Peyer's patch (tissue), 4 donors: ENCODE measurements around the gene MCOLN2.

Source experiments
- POLR2A ChIP-seq, 2 donors: fragments of 450-650 bp; IDR thresholded peaks; one replicate each; pipeline ENCODE4 v1.5.1; 2017; ENCODE audit warnings: antibody characterized with exemption in 2 of 2, mild to moderate bottlenecking in 2 of 2, moderate library complexity in 2 of 2
- TF ChIP-seq, protein P1 (sequence below), 6 experiments: fragments of 450-650 bp in 4 of 6; fragments of 200-600 bp in 2 of 6; sonication (generic) in 1 of 6; IDR thresholded peaks; one replicate each; pipeline ENCODE4 v1.5.1; 2017 to 2019; ENCODE audit warnings: antibody characterized with exemption in 6 of 6, mild to moderate bottlenecking in 3 of 6, moderate library complexity in 1 of 6

DNA sequence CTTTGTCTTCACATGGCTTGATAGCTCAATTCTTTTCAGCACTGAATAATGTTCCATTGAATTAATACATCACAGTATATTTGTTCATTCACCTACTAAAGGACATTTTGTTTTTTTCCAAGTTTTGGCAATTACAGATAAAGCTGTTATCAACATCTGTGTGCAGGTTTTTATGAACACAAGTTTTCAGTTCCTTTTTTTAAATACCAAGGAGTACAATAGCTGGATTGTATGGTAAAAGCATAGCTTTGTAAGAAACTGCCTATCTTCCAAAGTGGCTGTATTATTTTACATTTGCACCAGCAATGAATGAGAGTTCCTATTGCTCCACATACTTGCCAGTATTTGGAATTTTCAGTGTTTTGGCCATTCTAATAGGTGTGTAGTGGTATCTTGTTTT is 4.8 kb upstream of the MCOLN2 start:
- TF ChIP-seq, protein P1, sequence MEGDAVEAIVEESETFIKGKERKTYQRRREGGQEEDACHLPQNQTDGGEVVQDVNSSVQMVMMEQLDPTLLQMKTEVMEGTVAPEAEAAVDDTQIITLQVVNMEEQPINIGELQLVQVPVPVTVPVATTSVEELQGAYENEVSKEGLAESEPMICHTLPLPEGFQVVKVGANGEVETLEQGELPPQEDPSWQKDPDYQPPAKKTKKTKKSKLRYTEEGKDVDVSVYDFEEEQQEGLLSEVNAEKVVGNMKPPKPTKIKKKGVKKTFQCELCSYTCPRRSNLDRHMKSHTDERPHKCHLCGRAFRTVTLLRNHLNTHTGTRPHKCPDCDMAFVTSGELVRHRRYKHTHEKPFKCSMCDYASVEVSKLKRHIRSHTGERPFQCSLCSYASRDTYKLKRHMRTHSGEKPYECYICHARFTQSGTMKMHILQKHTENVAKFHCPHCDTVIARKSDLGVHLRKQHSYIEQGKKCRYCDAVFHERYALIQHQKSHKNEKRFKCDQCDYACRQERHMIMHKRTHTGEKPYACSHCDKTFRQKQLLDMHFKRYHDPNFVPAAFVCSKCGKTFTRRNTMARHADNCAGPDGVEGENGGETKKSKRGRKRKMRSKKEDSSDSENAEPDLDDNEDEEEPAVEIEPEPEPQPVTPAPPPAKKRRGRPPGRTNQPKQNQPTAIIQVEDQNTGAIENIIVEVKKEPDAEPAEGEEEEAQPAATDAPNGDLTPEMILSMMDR (IDR thresholded peaks at IDR 0.05) = no peak
- no peak for TF ChIP-seq POLR2A (IDR thresholded peaks at IDR 0.05)
